Measurements from ENCODE around the gene TERT. TPM values are rescaled to one million over a fixed set of nuclear protein-coding genes. Genes with fewer than 3 reads are reported as not detected.
"Not testable (repeated sequence)": the region's sequence is repeated elsewhere in the genome, so short reads cannot be mapped to it uniquely, and the experiment has no call there.

TERT gene
- polyA plus RNA-seq, 1 experiment, result not detected

DNA sequence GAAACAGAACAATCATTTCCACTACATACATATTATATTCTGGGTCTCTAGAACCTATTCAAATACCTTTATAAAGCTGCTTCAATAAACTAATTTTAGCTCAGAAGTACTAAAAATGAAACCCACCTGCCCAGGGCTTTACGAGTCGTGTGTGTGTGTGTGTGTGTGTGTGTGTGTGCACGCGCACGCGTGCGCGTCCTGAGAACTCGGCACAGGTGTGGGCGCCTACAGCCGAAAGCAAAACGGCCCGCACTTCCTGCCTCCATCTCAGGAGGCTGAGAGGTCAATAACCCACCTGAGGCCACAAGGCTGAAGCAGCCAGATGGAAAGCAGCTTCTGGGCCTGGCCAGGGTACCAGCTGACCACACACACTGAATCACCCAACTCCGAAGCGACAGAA lies 47.0 kb upstream of the TERT start:
- Histone ChIP-seq H3K9me3 (ENCODE audit: control insufficient read depth, insufficient read depth, low read length) (no peaks in the 10 kb centered on the region), H3K27me3 (ENCODE audit: control insufficient read depth, insufficient read depth, low read length) (no peaks in the 10 kb centered on the region), H3K27ac (ENCODE audit: low read depth, low read length) (no peak overlapping the region), H3K4me3 (ENCODE audit: low read depth, low read length) (no peak overlapping the region)
- no peak for DNase-seq (ENCODE audit: low read depth, low spot score)
- POLR2A ChIA-PET, result no interaction called here
- TF ChIP-seq, protein P1, sequence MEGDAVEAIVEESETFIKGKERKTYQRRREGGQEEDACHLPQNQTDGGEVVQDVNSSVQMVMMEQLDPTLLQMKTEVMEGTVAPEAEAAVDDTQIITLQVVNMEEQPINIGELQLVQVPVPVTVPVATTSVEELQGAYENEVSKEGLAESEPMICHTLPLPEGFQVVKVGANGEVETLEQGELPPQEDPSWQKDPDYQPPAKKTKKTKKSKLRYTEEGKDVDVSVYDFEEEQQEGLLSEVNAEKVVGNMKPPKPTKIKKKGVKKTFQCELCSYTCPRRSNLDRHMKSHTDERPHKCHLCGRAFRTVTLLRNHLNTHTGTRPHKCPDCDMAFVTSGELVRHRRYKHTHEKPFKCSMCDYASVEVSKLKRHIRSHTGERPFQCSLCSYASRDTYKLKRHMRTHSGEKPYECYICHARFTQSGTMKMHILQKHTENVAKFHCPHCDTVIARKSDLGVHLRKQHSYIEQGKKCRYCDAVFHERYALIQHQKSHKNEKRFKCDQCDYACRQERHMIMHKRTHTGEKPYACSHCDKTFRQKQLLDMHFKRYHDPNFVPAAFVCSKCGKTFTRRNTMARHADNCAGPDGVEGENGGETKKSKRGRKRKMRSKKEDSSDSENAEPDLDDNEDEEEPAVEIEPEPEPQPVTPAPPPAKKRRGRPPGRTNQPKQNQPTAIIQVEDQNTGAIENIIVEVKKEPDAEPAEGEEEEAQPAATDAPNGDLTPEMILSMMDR (IDR thresholded peaks at IDR 0.05; ENCODE audit: low read depth, low read length), result no peak
- CTCF ChIA-PET, result interaction anchor here (0.5 to 1.0 kb wide), 2 partner anchors 303 to 370 kb away, joined by 3 read pairs; no protein-coding TSS in a partner anchor

DNA sequence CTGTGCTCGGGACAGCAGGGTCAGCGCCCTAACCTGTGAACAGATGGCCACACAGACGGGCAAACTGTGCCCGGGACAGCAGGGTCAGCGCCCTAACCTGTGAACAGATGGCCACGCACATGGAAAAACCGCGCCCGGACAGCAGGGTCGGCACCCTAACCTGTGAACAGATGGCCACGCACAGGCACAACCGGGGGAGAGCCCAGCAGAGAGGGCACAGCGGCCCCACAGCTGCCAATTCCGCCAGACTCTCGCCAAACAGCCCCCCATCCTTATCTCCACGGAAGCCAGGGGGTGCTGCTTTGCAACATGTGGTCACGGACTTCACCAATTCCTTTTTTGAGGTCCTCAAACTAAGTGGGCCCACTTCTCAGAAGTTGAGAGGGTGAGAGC lies 44.9 kb upstream of the TERT start:
- H3K9me3 ChIP-seq (ENCODE audit: control insufficient read depth, insufficient read depth, low read length); H3K27ac ChIP-seq (ENCODE audit: low read depth, low read length); DNase-seq (ENCODE audit: low read depth, low spot score); CTCF ChIA-PET; POLR2A ChIA-PET; H3K4me3 ChIP-seq (ENCODE audit: low read depth, low read length); H3K27me3 ChIP-seq (ENCODE audit: control insufficient read depth, insufficient read depth, low read length): not testable (repeated sequence)

DNA sequence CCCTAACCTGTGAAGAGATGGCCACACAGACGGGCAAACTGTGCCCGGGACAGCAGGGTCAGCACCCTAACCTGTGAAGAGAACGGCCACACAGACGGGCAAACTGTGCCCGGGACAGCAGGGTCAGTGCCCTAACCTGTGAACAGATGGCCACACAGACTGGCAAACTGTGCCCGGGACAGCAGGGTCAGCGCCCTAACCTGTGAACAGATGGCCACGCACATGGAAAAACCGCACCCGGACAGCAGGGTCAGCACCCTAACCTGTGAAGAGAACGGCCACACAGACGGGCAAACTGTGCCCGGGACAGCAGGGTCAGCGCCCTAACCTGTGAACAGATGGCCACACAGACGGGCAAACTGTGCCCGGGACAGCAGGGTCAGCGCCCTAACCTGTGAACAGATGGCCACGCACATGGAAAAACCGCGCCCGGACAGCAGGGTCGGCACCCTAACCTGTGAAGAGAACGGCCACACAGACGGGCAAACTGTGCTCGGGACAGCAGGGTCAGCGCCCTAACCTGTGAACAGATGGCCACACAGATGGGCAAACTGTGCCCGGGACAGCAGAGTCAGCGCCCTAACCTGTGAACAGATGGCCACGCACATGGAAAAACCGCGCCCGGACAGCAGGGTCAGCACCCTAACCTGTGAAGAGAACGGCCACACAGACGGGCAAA lies 44.4 kb upstream of the TERT start:
- H3K9me3 ChIP-seq (ENCODE audit: control insufficient read depth, insufficient read depth, low read length); H3K4me3 ChIP-seq (ENCODE audit: low read depth, low read length); H3K27ac ChIP-seq (ENCODE audit: low read depth, low read length); POLR2A ChIA-PET; CTCF ChIA-PET; H3K27me3 ChIP-seq (ENCODE audit: control insufficient read depth, insufficient read depth, low read length); DNase-seq (ENCODE audit: low read depth, low spot score): not testable (repeated sequence)

DNA sequence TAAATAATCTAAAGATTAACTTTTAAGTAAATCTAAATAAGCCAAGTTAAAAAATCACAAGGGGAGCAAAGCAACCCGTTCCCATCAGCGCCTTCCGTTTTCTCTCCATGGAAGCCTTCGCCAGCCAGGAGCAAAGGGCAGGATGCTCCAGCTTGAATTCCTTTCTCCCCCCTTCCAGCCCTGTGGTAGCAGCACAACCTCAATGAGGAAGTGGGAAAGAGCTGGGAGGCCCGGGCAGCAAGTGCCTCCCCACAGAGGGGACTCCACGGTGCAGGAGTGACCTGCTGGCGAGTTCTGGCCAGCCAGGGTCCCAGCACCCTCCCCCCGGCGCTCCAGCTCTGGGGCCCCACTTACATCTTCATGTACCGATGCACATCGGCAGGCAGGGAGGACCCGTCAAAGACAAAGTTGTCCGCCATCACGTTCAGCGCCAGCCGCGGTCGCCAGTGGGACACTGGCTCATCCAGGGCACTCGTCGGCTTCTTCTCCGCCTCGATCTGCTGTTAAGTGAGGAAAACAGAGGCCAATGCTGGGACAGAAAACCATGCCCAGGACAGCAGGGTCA lies 43.7 kb upstream of the TERT start:
- DNase-seq (ENCODE audit: low read depth, low spot score), result no peak
- no peak overlapping the region for H3K27ac ChIP-seq (ENCODE audit: low read depth, low read length)
- H3K9me3 ChIP-seq (ENCODE audit: control insufficient read depth, insufficient read depth, low read length), result no peaks in the 10 kb centered on the region; the same call in 1 of the 2 replicates
- H3K4me3 ChIP-seq (ENCODE audit: low read depth, low read length), result no peak overlapping the region
- CTCF ChIA-PET, result no interaction called here
- POLR2A ChIA-PET, result no interaction called here
- H3K27me3 ChIP-seq (ENCODE audit: control insufficient read depth, insufficient read depth, low read length), result no peaks in the 10 kb centered on the region
- TF ChIP-seq, protein P1 (IDR thresholded peaks at IDR 0.05; ENCODE audit: low read depth, low read length), result no peak

DNA sequence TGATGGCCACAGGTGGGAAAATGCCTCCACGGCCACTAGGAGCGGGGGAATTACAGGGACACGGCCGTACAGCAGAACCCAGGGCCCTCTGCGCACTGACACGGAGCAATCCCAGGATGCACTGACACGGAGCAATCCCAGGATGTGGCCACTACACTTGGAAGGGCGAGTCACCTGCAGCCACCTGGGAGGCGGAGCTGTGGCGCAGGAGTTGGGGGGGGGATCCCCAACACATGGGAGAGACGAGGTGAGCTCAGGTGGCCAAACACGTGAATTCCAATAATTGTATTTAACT lies 43.3 kb upstream of the TERT start:
- Histone ChIP-seq H3K9me3 (ENCODE audit: control insufficient read depth, insufficient read depth, low read length) (no peaks in the 10 kb centered on the region; the same call in 1 of the 2 replicates), H3K27ac (ENCODE audit: low read depth, low read length) (no peak overlapping the region), H3K4me3 (ENCODE audit: low read depth, low read length) (no peak overlapping the region), H3K27me3 (ENCODE audit: control insufficient read depth, insufficient read depth, low read length) (no peaks in the 10 kb centered on the region)
- TF ChIP-seq, protein P1 (IDR thresholded peaks at IDR 0.05; ENCODE audit: low read depth, low read length), result no peak
- ChIA-PET POLR2A (no interaction called here), CTCF (no interaction called here)
- no peak for DNase-seq (ENCODE audit: low read depth, low spot score)

DNA sequence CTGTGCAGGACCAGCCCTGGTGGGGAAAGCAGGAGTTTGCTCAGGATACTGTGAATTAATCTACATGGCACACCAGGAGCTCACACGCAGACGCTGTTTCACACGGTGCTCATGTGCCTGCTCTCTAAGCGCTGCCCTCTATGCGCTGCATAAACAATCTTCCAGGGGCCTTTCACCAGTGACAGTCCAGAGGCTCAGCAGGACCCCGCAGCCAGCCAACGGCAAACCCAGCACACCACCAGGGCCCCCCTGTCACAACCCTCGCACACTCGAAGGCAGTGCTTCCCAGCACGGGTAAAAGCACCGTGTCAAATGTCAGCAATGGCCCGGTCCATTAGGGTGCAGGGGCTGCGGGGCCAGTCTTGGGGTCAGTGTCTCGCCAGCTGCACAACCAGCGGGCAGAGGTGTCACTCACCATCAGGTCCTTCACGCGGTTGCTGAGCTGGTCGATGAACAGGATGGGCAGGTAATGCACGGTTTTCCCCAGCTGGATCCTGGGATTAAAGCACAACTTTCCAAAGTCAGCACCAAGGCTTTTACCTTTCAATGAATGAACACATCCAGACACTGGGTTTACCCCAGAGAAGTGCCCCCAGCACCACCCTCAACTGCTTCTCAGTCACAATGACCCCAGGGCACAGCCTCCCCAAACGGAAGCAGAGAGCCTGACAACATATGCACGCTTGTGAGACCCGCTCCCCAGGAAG lies 42.8 kb upstream of the TERT start:
- TF ChIP-seq, protein P1 (IDR thresholded peaks at IDR 0.05; ENCODE audit: low read depth, low read length), result no peak
- Histone ChIP-seq H3K27ac (ENCODE audit: low read depth, low read length) (no peak overlapping the region), H3K27me3 (ENCODE audit: control insufficient read depth, insufficient read depth, low read length) (no peaks in the 10 kb centered on the region), H3K9me3 (ENCODE audit: control insufficient read depth, insufficient read depth, low read length) (no peaks in the 10 kb centered on the region; the same call in 1 of the 2 replicates), H3K4me3 (ENCODE audit: low read depth, low read length) (no peak overlapping the region)
- CTCF ChIA-PET, result no interaction called here
- POLR2A ChIA-PET, result no interaction called here
- no peak for DNase-seq (ENCODE audit: low read depth, low spot score)
